NCI-H128 (cell line): ENCODE measurements around the gene SLC22A14.
"Not testable (repeated sequence)": the region's sequence is repeated elsewhere in the genome, so short reads cannot be mapped to it uniquely, and the experiment has no call there.

ENCODE experiments used
- DNase-seq: peaks from one replicate; lab custom pipeline; 2025; ENCODE audit not compliant: unreplicated experiment; lab: John Stamatoyannopoulos, UW

SLC22A14 gene

GRCh38 chr3:38313263-38313662 lies 31.2 kb downstream of the SLC22A14 start:
- no peak for DNase-seq

DNA sequence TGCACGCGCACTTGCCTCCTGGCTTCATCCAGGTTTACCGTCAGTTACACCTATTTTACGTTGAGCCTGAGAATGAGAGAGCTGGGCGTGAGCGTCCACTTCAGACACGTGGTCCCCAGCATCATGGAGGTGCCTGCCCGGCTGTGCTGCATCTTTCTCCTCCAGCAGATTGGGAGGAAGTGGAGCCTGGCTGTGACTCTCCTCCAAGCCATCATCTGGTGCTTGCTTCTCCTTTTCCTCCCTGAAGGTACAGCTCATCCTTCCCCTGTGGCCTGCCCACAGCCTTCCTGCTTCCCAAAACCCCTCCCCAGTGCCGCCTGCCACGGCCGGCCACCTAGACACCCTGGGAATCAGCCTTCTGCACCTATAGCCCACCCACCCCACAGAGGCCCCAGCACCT lies 31.6 kb downstream of the SLC22A14 start:
- no peak for DNase-seq

DNA sequence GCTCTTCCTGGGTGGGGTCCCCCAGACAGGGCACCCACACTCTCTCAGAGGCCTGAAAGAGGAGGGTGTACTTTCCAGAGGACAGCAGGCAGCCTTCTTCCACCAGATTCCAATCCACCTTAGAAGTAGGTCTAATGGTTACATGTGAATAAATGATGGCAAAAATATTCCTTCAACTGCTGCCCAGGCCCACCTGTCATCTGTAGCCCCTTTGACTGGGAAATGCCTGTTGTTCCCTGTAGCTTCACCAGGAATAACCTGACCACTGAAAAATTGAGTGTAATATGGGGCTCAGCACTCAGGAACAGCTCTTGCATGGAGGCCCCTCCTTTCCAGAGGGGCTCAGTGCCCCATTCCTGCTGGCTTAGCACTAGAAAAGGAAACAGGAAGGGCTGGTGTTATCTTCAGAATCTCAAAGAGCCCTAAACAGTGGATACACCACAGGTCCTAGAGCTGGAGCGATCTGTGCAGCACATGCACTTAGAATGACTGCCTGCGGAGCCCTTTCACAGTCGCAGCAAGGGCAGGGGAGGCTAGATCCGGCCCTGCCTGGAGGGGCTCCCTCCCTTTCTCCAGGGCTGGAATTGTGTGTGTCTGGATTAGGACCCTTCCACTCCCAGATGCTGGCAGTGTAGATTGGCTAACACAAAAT lies 32.1 kb downstream of the SLC22A14 start:
- no peak for DNase-seq

DNA sequence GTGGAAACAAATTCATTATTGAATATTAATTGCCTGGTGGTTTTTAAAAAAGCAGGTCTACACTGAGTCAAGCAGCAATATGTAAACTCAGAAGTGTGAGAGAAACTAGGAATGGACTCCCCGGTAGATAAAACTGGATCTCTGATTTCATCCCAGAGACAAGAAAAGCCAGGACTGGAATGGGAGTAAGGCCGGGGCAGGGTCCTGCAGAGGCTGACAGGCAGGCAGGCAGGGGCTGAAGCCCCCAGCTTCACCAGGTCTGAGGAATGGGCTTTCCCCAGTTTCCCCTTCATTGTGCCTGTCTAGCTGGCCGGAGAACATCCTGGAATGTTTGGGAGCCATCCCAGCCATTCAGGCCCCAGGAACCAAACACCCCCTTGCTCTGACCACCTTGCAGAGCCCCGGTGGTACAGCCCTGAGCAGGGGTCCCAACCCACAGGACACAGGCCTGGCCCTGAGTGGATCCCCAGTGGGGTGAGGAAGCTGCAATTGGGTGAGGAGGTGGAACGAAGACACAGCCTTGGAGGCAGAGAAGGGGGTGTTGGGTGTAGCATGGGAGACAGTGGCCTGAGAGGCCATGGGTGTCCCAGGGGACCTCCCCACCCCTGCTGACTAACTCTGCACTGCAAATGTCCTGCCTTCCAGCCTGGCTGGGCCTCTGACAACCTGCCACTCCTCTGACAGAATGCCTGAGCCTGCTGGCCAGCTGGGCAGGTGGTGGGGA lies 32.8 kb downstream of the SLC22A14 start:
- no peak for DNase-seq

- DNase-seq: no peak
These were observed 33.6 kb downstream of the SLC22A14 start for GRCh38 chr3:38315488-38316230.

- DNase-seq: no peak
These were observed 34.5 kb downstream of the SLC22A14 start for GRCh38 chr3:38316356-38317191.

GRCh38 chr3:38317192-38317759 lies 35.2 kb downstream of the SLC22A14 start:
- DNase-seq: no peak

DNA sequence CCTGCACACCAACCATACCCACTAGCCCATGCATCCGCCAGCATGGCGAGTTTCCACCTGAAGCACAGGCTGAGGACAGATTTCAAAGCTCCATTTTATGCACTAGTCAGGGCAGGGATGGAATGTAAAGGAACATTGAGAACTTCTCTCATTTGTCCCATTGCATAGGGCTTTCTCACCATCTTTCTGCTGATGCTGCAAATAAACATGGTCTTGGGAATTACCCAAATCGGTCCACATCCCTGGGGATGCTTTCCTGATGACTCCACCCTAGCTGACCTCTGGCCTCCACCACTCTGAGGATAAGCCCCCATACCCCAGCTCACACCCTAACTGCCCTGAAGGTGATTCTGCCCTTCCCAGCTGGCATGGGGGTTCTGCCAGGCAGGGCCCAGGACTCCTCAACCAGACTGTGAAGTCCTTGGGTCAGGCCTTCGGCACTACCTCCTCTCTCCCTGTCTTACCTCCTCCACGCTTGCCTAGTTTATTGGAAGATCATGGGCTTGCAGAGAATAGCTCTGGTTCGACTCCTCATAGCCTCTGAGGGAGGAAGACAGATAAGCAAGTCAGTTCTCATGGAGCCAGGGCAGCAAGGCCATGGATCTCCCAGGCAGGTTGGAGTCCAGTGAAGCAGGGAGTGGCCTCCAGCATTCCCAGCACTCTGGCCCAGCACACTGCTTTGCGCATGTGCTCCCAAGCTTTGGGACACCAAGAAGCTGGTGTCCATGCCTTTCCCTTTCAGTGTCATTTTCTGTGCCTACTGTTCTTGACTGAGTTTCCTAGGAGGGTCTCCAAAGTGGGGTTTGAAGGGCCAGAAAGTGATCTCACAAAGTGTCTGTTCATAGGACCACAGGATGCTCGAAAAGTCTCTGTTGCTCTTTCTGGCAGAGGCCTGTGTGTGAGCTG lies 36.9 kb downstream of the SLC22A14 start:
- no peak for DNase-seq

GRCh38 chr3:38320638-38321037 lies 38.5 kb downstream of the SLC22A14 start:
- DNase-seq: not testable (repeated sequence)

DNA sequence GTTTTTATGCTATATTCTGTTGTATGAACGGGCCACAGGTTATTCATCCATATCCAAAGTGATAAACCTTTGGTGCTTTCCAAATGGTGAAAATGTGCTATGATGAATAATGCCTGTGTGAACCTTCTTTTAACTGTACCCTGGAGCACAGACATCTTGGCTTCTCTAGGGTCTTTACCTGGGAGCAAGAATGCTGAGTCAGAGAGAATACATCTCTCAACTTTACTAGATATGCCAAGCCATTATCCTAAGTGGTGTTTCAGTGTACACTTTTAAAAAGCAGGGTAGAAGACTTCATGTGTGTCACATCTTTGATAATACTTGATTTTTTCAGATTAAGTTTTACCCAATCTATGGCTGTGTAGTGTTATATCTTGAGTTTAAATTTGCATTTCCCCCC lies 41.0 kb downstream of the SLC22A14 start:
- no peak for DNase-seq

DNA sequence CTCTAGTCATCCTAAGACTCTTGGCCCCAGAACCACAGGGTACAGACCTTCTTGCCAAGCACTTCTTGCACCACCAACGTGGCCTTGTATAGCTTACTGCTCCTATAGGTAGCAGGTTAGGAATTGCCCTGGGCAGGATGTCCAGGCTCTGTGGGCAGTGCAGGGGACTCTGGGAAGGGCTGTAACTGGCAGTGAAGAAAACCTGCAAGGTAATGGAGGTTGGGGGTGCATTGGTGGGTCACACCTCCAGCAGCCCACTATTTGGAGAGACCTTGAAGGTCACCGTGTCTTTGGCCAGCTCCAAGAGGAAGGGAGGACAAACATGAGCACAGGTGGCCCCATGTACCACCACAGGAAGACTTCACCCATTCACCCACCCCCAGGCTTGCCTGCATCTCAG lies 43.2 kb downstream of the SLC22A14 start:
- no peak for DNase-seq

DNA sequence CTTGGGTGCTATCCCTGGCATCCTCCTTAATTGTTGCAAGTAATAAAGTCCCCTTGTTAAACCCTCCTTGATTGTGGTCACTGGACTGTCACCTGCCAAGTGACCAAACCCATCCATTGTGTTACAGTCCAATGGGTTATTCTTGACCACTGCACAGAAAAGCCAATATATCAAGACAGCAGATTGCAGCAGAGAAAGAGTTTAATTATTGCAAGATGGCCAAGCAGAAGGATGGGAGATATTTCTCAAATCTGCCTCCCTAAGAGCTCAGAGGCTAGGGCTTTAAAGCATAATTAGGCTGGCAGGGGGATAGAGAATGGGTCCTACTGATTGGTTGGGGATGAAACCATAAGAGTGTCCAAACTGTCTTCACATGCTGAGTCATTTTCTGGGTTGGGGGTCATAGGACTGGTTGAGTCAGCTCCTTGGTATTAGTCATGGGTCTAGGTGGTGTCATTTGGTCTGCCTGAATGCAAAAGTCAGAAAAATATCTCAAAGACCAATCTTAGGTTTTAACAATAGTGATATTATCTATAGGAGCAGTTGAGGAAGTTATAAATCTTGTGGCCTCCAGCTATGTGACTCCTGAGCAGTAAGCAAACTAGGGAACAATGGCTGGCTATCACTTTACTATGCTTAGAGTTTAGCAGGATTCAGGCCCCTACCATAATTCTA lies 45.4 kb downstream of the SLC22A14 start:
- no peak for DNase-seq

DNA sequence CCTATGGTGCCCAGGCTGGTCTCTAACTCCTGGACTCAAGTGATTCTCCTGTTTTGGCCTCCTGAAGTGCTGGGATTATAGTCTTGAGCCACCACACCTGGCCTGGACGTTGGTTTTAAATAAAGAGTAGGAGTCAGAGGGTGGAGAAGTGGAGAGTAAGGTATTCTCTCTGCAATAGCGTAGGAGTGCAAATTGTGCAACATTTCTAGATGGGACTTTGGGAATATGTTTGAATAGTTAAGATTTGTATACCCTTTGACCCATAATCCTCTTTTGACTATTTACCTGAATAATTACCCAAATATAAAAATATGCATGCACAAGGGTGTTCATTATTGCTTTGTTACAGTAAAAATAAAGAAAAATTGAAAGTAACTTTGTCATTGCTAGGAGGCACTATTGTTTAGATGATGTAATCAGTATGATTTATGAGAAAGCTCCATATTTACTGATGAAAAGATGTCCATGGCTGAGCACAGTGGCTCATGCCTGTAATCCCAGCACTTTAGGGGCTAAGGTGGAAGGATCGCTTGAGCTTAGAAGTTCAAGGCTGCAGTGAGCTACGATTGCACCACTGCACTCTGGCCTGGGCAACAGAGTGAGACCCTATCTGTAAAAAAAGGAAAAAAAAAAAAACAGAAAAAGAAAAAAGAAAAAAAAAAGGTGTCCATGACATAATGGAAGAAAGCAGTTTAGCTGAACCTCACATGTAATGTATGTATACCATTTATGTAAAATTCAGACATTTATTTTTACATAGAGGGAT lies 49.3 kb downstream of the SLC22A14 start:
- DNase-seq: no peak

DNA sequence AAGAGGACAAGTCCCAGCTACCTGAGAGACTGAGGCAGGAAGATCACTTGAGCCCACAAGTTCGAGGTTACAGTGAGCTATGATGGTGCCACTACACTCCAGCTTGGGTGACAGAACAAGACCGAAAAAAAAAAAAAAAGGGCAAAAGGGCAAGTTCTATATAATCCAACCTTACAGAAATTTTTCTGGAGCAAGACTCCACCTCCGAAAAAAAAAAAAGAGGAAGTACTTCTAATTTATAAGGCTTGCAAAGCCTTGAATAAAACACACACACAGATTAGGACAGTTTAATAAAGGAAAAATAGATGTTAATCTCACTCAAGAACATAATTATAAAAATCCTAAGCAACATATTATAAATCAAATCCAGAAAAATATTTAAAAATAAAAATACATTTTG lies 50.1 kb downstream of the SLC22A14 start:
- no peak for DNase-seq

DNA sequence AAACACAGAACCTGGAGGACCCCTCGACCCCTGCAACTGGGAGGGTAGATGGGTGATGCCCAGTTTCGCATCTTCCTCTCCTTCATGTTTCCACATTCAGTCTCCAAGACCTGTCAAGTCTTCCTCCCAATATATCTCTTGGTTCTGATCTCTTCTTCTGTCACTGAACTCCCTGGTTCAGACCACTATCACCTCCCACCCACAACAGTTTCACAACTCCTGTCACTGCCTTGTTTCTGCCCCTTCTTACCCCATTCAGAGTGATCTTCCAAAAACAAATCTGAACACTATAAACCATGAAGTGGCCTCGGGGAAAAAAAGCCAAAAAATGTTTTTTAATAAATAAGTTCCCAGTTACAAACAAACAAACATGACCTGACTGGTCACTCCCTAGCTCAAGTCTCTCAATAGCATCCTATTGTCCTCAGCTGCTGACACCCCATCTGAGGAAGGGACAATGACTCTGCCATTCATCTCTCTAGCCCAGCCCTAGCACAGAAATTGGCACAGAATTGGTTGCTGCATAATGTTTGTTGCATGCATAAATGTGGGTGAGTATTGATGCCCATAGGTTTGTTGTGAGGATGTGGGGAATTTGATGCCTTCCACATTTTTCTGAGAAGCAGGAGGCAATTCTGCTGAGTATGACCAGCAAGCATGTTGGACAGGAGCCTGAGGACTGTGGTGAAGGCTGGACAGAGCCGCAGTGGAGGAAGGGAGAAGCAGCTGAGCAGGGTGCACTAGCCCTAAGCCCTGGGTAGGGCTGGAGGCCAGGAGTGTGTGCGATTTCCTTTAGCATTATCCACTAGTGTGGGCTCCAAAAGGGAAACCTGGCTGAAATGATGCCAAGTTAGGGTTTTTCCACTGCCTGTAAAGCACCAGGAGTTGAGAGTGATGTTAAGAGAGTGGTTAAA lies 52.3 kb downstream of the SLC22A14 start:
- DNase-seq: no peak

DNA sequence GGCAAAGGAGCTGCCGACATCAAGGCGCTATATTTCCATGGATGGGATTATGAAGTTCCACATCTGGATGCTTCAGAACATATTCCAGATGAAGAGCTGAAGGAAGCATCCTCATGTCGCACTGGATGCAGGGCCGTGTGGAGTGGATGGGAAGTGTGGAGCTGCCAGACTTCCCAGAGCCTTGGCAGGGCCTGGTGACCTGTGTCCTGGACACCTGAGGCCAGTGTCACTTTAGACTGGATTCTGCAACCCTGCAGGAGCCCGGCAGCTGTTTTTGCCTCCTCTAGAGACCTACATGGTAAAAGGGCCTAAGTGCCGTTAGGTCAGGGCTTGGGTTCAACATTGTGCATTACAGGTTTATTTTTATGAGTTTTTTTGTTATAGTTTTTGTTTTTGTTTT lies 53.2 kb downstream of the SLC22A14 start:
- DNase-seq: no peak

- no peak for DNase-seq
These were observed 55.6 kb downstream of the SLC22A14 start for GRCh38 chr3:38337703-38338102.
